HG03103 (cell line): ENCODE results near the gene CD69.

Experiments
- ATAC-seq: cut with Tn5 transposase; IDR thresholded peaks from one replicate; pipeline ENCODE4 v1.9.1; 2021; ENCODE audit warnings: low read depth; ENCODE audit not compliant: unreplicated experiment

CD69 gene

GRCh38 chr12:9760699-9761418, at the start of gene CD69:
Gene CD69, minus strand, starts transcription at chr12:9760901. Its CDS starts 81 bp downstream, at chr12:9760820.
- peak; percentile 43 for ATAC-seq

GRCh38 chr12:9809866-9810265, 49.2 kb upstream of the CD69 start:
- no peak for ATAC-seq

- ATAC-seq = no peak
Measured at GRCh38 chr12:9809338-9809737, 48.6 kb upstream of the CD69 start.

DNA sequence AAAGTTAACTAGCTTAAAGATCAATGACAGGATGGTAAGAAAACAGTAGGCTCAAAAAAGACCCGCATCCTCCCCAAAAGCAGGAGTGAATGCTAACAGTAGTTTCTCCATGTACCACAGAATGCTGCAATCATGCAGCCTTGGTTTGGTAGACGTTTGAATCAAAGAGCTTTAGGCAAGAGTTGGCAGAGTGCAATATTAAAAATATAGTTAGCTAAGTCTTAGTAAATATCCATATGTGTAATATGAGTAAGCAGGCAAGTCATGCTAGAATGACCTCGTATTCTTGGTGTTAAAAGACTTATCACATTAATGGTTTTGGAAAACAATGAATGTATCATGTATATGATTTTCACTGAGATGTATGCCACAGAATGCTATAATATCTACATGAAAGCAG, 47.8 kb upstream of the CD69 start:
- no peak for ATAC-seq

DNA sequence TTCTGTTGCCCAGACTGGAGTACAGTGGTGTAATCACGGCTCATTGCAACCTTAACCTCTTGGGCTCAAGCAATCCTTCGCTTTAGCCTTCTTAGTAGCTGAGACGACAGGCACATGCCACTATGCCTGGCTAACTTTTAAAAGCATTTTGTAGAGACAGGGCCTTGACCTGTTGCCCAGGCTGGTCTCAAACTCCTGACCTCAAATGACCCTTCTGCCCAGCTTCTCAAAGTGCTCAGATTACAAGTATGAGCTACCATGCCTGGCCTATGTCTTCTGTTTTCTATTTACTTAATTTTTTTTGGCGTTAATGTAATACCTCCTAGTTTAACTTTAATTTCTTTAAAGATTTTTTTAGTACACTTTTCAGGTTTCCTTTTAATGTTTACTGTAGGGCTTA, 46.0 kb upstream of the CD69 start:
- ATAC-seq = no peak

DNA sequence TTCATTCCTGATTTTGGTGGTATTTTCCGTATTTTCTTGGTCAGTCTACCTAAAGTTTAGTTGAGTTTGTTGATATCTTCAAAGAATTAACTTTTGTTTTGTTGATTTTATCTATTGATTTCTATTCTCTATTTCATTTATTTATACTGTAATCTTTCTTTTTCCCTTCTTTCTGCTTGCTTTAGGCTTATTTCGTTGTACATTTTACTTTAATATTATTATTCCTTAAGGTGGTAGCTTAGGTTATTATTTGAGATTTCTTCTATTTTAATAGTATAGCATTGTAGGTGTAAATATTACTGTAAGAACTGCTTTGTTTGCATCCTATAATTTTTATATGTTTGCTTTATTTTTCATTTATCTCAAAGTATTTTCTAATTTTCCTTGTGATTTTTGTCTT, 45.2 kb upstream of the CD69 start:
- no peak for ATAC-seq

- ATAC-seq = no peak
Measured at GRCh38 chr12:9799961-9800360, 39.3 kb upstream of the CD69 start.

DNA sequence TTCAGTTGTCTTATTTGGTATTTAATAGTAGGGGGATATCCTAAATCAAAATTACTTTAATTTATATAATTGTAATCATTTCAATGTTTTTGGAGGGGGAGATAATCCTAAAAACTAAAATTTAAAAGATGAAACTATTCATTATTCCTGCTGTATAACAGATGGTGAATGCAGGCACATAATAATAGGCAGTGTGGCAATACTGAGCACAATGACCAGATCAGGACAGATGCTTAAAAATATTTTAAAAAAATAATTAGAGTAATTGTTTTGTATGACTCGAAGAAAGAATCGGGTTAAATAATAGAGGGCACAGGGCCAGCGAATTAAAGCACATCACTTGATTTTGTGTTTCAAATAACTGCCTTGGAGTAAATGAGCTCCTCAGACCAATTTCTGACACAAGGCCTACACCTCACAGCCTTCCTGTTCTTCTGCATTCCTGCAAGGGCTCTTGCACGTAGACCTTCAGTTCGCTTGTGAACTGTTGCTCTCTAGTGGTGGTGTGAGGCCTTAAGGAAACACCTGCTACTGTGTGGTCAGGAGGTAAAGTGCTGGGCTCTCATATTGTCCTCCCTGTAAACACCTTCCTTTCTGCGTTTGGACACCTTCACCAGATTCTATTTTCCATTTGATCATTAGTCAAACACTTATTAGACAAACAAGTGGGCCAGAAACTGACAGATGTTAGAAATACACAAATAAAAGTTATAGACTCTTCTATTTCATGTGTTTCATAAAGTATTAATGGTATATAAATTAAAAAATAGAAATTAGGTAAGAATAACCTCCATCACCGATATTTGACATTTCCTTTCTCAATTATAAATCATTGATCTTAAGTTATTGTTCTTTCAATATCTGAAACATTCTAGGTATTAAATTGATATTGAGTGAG, 37.3 kb upstream of the CD69 start:
- ATAC-seq = peak; percentile 97

- ATAC-seq = no peak
Measured at GRCh38 chr12:9796971-9797370, 36.3 kb upstream of the CD69 start.

DNA sequence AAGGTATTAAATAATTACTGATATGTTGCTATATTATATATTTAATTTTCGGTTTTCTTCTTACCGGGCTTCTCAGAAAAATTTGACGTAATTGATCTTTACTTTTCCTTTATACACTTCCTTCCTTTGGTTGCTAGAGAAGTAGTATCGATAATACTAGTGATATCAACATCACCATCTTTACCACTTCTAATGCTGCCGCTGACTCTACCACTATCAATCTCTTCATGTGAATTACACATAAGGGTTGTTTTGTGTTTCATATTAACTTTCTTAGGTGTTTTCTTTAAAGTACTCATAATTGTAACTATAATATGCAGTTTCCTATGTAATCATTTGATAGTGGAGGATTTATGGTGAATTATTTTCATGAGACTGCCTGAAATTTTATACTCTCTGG, 35.6 kb upstream of the CD69 start:
- ATAC-seq = no peak

DNA sequence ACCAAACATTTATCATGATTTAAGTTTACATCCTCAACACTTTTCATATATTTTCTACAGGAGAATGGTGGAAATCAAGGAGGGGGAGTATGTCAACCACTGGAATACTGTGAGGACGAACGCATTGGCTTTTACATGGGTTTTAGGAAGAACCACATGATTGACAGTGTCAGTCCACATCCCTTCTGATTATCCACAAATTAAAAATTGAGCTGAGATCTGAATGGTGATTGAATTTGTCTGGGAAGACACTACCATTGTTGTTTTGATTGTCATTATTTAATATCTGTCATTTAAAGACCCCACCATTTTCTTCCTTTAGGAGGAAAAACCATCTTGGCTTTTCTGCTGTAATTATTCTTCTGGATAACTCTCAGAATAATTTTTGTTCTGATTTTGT, 35.2 kb upstream of the CD69 start:
- no peak for ATAC-seq

DNA sequence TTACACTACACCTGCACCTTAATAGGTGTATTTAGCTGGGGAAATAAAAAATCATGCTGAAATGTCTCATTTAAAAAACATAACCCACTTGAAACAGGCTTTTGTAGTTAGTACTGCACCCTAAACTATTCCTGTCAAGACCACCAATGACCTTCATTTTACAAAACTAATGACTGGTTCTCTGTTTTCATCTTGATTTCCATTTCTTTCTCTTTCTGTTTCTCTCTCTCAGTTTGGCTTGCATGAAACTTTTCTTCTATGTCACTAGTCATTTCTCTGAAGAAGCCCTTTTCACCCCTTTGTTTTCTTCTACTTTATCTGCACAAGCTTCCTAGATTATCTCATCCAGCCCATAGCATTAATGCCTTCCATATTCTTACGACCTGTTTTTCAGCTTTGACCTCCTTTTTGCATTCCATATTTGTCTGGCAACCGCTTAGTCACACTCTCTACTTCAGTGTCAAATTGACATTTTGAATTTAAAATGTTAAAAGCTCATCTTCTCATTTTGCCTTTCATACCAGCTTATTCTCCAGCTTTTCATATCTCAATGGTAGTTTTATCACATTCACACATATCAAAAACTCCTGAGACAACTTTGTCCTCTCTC, 33.9 kb upstream of the CD69 start:
- no peak for ATAC-seq

GRCh38 chr12:9793779-9794395, 33.2 kb upstream of the CD69 start:
- ATAC-seq = no peak

- no peak for ATAC-seq
Measured at GRCh38 chr12:9792961-9793617, 32.4 kb upstream of the CD69 start.

DNA sequence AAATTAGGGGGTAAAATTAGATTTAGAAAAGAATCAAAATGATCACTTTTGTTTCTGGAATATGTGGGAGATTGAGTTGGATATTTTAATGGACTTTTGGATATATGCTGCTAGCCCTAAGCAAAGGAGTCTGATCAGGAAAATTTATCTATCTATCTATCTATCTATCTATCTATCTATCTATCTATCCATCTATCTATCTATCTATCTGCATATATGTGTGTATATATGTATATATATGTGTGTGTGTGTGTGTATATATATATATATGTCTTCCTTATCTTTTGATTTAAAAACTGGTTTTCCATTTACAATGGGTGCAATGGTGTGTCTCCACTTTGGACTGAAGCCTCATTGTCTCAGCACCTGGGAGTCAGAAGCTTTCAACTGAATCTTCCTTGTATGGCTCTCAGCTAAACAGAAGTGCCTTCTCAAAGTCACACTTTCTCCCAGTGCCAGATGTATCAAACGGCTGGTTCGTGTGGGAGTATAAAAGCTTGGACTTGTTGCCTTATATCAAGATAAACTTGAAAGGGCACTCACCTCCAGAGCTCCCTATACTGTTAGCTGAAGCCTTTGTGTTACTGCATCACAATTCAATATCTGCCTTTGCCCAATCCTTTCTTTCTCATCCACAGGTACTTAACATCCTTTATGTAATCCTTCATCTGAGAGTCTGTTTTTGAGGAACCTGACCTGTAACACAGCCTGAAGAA, 31.6 kb upstream of the CD69 start:
- no peak for ATAC-seq

DNA sequence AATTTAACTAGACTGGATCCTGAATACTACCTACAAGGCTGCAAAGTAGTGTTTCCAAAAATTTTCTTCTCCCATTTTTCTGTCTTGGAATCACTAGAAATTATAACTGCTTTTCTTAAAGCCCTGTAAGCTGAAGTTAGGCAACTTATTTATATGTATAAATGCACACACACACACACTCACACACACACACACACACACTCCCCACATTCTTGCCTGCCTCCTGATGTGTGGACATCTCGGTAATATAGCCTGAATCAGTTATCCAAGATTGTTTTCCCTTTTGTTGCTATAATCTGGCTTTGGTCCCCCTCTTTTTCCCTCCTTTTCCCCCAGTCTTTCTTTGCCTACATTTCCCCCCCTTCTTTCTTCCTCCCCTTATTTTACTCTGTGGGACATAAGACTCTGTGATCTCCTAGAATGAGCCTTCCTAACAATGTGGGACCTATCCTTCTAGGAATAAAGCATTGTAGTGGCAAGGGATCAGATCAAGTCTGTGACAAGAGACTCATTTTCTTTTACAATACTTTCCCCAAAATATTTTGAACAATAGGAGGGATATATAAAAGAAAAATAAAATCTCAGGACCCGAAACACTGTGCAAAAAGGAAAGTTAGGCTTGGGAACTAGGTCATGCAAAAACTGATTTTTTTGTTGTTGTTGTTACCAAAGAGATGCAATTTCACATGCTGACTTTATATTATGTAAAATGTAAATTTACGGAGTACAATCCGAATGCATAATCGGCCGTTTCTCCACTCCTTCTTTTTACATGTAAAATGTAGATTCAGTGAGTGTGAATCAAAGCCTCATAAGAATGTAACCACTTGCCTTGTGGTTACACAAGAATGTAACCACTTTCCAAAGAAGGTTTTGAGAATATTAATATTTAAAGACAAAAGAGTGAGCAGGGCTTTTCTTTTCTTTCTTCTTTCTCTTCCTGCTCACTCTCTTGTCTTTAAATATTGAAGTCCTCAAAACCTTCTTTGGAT, 26.3 kb upstream of the CD69 start:
- ATAC-seq = no peak

DNA sequence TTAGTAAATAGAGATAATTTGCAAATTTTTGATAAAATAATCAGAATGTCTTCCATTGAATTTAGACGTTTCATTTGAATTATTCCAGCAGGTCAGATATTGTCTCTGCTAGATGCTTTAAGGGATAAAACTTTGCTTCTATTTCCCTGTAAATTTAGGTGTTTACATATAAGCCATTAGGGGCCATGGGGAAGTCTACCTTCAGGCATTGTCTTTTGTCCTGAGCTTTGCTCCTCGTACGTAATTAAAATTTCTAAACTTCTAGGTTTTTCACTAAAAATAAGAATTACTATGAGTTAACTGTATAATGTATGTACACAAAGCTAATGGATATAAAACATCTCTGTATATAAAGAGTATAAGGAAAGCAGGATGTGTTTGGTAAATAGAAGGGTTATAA, 24.1 kb upstream of the CD69 start:
- ATAC-seq = no peak

DNA sequence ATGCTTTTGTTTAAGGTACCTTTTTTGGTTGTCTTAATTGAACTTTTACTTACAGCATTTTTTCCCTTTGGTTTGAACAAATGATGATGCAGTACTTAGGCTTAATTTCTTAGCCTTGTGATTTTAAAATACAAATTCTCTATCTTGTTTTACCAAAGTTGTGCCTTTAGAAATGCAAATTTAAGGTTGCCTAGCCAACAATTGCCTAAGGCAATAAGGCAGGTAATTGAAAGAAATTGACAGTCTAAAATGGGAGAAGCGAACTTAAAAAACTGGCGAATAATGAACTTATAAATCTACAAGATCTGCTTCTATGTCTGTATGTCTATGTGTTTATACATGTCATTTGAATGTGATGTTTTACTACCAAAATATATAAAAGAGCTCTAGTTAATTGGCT, 23.6 kb upstream of the CD69 start:
- ATAC-seq = no peak
